Measurements from ENCODE around the gene LTBR. TPM values are rescaled to one million over a fixed set of nuclear protein-coding genes. Genes with fewer than 3 reads are reported as not detected.

The LTBR gene
- total and polyA plus RNA-seq, 2 experiments from 2014 or later: 0.65 to 4.1 TPM

- no peaks in the 10 kb centered on the region for H3K36me3 ChIP-seq
- DNase-seq (ENCODE audit: low read depth in 1 of 2, low spot score in 1 of 2): peak in 1 of 2 donors; percentile 96
- no peaks in the 10 kb centered on the region for H3K9me3 ChIP-seq (ENCODE audit: low read depth)
- H3K27me3 ChIP-seq: no peaks in the 10 kb centered on the region
- no peak for TF ChIP-seq CTCF (IDR thresholded peaks at IDR 0.05; ENCODE audit: low read depth, low read length)
- no peak overlapping the region for H3K27ac ChIP-seq
- H3K4me1 ChIP-seq (ENCODE audit: low read depth): peaks cover 19% of the 10 kb centered on the region
- no peak overlapping the region for H3K4me3 ChIP-seq
These were observed 38.5 kb upstream of the LTBR start for GRCh38 chr12:6345319-6346091.

GRCh38 chr12:6346235-6346832 lies 37.6 kb upstream of the LTBR start:
- DNase-seq (ENCODE audit: low read depth in 1 of 2, low spot score in 1 of 2): no peak
- H3K4me3 ChIP-seq: no peak overlapping the region
- H3K4me1 ChIP-seq (ENCODE audit: low read depth): peaks cover 16% of the 10 kb centered on the region
- no peaks in the 10 kb centered on the region for H3K9me3 ChIP-seq (ENCODE audit: low read depth)
- no peaks in the 10 kb centered on the region for H3K36me3 ChIP-seq
- no peak overlapping the region for H3K27ac ChIP-seq
- no peaks in the 10 kb centered on the region for H3K27me3 ChIP-seq
- no peak for TF ChIP-seq CTCF (IDR thresholded peaks at IDR 0.05; ENCODE audit: low read depth, low read length)

- no peaks in the 10 kb centered on the region for H3K36me3 ChIP-seq
- H3K27ac ChIP-seq: no peak overlapping the region
- no peak overlapping the region for H3K4me3 ChIP-seq
- H3K9me3 ChIP-seq (ENCODE audit: low read depth): no peaks in the 10 kb centered on the region
- H3K4me1 ChIP-seq (ENCODE audit: low read depth): peaks cover 16% of the 10 kb centered on the region
- TF ChIP-seq CTCF (IDR thresholded peaks at IDR 0.05; ENCODE audit: low read depth, low read length): no peak
- DNase-seq (ENCODE audit: low read depth in 1 of 2, low spot score in 1 of 2): no peak
- no peaks in the 10 kb centered on the region for H3K27me3 ChIP-seq
These were observed 37.0 kb upstream of the LTBR start for GRCh38 chr12:6346942-6347341.

GRCh38 chr12:6347367-6348338 lies 36.3 kb upstream of the LTBR start:
- Histone ChIP-seq H3K4me1 (ENCODE audit: low read depth) (peaks cover 9% of the 10 kb centered on the region), H3K27ac (no peak overlapping the region), H3K9me3 (ENCODE audit: low read depth) (no peaks in the 10 kb centered on the region), H3K4me3 (no peak overlapping the region), H3K27me3 (no peaks in the 10 kb centered on the region), H3K36me3 (no peaks in the 10 kb centered on the region)
- no peak for TF ChIP-seq CTCF (IDR thresholded peaks at IDR 0.05; ENCODE audit: low read depth, low read length)
- peak in 1 of 2 donors; percentile 98 for DNase-seq (ENCODE audit: low read depth in 1 of 2, low spot score in 1 of 2)

GRCh38 chr12:6351622-6352021 lies 32.3 kb upstream of the LTBR start:
- Histone ChIP-seq H3K4me1 (ENCODE audit: low read depth) (no peaks in the 10 kb centered on the region), H3K9me3 (ENCODE audit: low read depth) (no peaks in the 10 kb centered on the region), H3K27ac (no peak overlapping the region), H3K27me3 (no peaks in the 10 kb centered on the region), H3K4me3 (no peak overlapping the region), H3K36me3 (no peaks in the 10 kb centered on the region)
- DNase-seq (ENCODE audit: low read depth in 1 of 2, low spot score in 1 of 2): no peak
- no peak for TF ChIP-seq CTCF (IDR thresholded peaks at IDR 0.05; ENCODE audit: low read depth, low read length)

All from cardiac muscle cell (in vitro differentiated cells and primary cell).